SK-N-SH (cell line): ENCODE results near the gene SOWAHA. TPM values are rescaled to one million over a fixed set of nuclear protein-coding genes. Genes with fewer than 3 reads are reported as not detected.
A peak's percentile ranks its signal among the peaks of the same experiment; 100 is the strongest.

ENCODE experiments used
- CTCF ChIA-PET: fragments of 300-600, 350-600 bp; formaldehyde crosslinking; extraction: SDS; loops from one replicate; lab custom pipeline; 2021; lab: Yijun Ruan, JAX
- POLR2A ChIA-PET: fragments of 350-600 bp; sonication (Branson Sonifier 250); formaldehyde crosslinking; extraction: SDS; loops from one replicate; lab custom pipeline; 2020; ENCODE audit warnings: antibody characterized with exemption, inconsistent platforms; lab: Yijun Ruan, JAX
- DNase-seq: peaks from one replicate; pipeline ENCODE4 v3.0.0; 2012
- H2AFZ ChIP-seq: fragments of 200-600 bp; sonication (generic); 2 replicates; pipeline ENCODE4 v1.8.1; 2016; ENCODE audit warnings: antibody characterized with exemption, mild to moderate bottlenecking, low read depth
- H3F3A ChIP-seq: fragments of 200-600 bp; sonication (generic); replicated peaks from 2 replicates; pipeline ENCODE3; 2016; ENCODE audit warnings: antibody characterized with exemption, mild to moderate bottlenecking; ENCODE audit not compliant: insufficient read depth
- H3K27ac ChIP-seq, 2 experiments: fragments of 200-500 bp in 1 of 2; fragments of 200-600 bp in 1 of 2; sonication (Bioruptor generic) in 1 of 2; sonication (generic), shearing (Covaris generic) in 1 of 2; 2 replicates each; pipeline versions ENCODE4 v1.5.1 to v1.6.1; 2014 to 2016; ENCODE audit warnings: low read depth in 2 of 2, inconsistent platforms in 1 of 2, low read length in 1 of 2, mild to moderate bottlenecking in 1 of 2, mixed read lengths in 1 of 2
- H3K27me3 ChIP-seq: fragments of 200-600 bp; sonication (generic), shearing (Covaris generic); 2 replicates; pipeline ENCODE4 v1.6.1; 2016; ENCODE audit warnings: mixed run types; ENCODE audit not compliant: insufficient read depth
- H3K36me3 ChIP-seq, 2 experiments: fragments of 200-500 bp in 1 of 2; fragments of 200-600 bp in 1 of 2; sonication (Bioruptor generic) in 1 of 2; sonication (generic) in 1 of 2; replicated peaks in 1 of 2; 2 replicates each; pipeline versions ENCODE3 to v1.5.1; 2014 to 2016; ENCODE audit warnings: low read length in 1 of 2, mild to moderate bottlenecking in 1 of 2; ENCODE audit not compliant: insufficient read depth in 2 of 2, control insufficient read depth in 1 of 2
- H3K4me1 ChIP-seq, 2 experiments: fragments of 200-500 bp in 1 of 2; fragments of 200-600 bp in 1 of 2; sonication (Bioruptor generic) in 1 of 2; sonication (generic), shearing (Covaris generic) in 1 of 2; 2 replicates each; pipeline versions ENCODE4 v1.5.1 to v1.6.1; 2014 to 2016; ENCODE audit warnings: low read depth in 1 of 2, low read length in 1 of 2, mixed run types in 1 of 2; ENCODE audit not compliant: insufficient read depth in 2 of 2, control insufficient read depth in 1 of 2
- H3K4me2 ChIP-seq: fragments of 200-600 bp; sonication (generic), shearing (Covaris generic); 2 replicates; pipeline ENCODE4 v1.6.1; 2017; ENCODE audit warnings: mixed run types
- H3K4me3 ChIP-seq, 2 experiments: fragments of 200-500 bp in 1 of 2; fragments of 200-600 bp in 1 of 2; sonication (Bioruptor generic) in 1 of 2; sonication (generic), shearing (Covaris generic) in 1 of 2; 2 replicates each; pipeline versions ENCODE4 v1.5.1 to v1.8.1; 2014 to 2016; ENCODE audit warnings: low read depth in 2 of 2, inconsistent platforms in 1 of 2, low read length in 1 of 2, mild to moderate bottlenecking in 1 of 2, mixed read lengths in 1 of 2, moderate library complexity in 1 of 2
- H3K79me2 ChIP-seq: fragments of 200-600 bp; sonication (generic); 2 replicates; pipeline ENCODE4 v1.8.1; 2017; ENCODE audit warnings: mild to moderate bottlenecking; ENCODE audit not compliant: insufficient read depth
- H3K9ac ChIP-seq: fragments of 200-600 bp; sonication (generic); 2 replicates; pipeline ENCODE4 v1.6.1; 2017; ENCODE audit warnings: mixed run types
- H3K9me2 ChIP-seq: fragments of 200-600 bp; sonication (generic); 2 replicates; pipeline ENCODE4 v1.6.1; 2017; ENCODE audit warnings: mixed run types
- H3K9me3 ChIP-seq: fragments of 200-600 bp; sonication (generic); 2 replicates; pipeline ENCODE4 v1.6.1; 2017; ENCODE audit warnings: mixed run types, mild to moderate bottlenecking, moderate library complexity
- H4K20me1 ChIP-seq: fragments of 200-600 bp; sonication (generic); 2 replicates; pipeline ENCODE4 v1.6.1; 2017; ENCODE audit warnings: mild to moderate bottlenecking, mixed run types; ENCODE audit not compliant: insufficient read depth
- EP300 ChIP-seq, 2 experiments: IDR thresholded peaks; 2 replicates each; pipeline versions ENCODE4 v1.4.0 to v1.6.1; 2012; ENCODE audit warnings: borderline replicate concordance in 1 of 2, low read depth in 1 of 2, low read length in 1 of 2
- ZBTB33 ChIP-seq: IDR thresholded peaks from 2 replicates; pipeline ENCODE4 v1.4.0; 2012; ENCODE audit warnings: low read depth, borderline replicate concordance
- WGBS: methylation state at CpG from one replicate; pipeline ENCODE4 v1.1.6; 2017; ENCODE audit warnings: low lambda C conversion rate; 5-methylcytosine and 5-hydroxymethylcytosine counted together
- polyA plus RNA-seq, 3 experiments: library from polyadenylated mRNA; depleted of rRNA; stranded (reverse); fragments of >200 nt; gene quantifications; 2 replicates each; pipeline ENCODE4 v1.2.3, GENCODE V29; 2012
- small RNA-seq, 7 experiments: library from RNA; depleted of rRNA; stranded (forward); fragments of <200 nt; gene quantifications; one replicate each; pipeline ENCODE3, GENCODE V24; 2012

The SOWAHA gene
- polyA plus RNA-seq, 1 of the 3 experiments (the other 2 are of a cell fraction): 0.30 TPM

- Histone ChIP-seq H3K9me2 (no peaks in the 10 kb centered on the region), H3K79me2 (peaks cover 18% of the 10 kb centered on the region), H3K9me3 (no peaks in the 10 kb centered on the region), H3K27me3 (no peaks in the 10 kb centered on the region), H3K4me3 (peak overlapping the region; percentile 78 to 99), H3K4me2 (peak overlapping the region; percentile 83), H3K4me1 (peaks cover 7 to 14% of the 10 kb centered on the region in 2 experiments; a peak in 3 of 4 replicates), H3F3A (peaks cover 4% of the 10 kb centered on the region), H4K20me1 (no peaks in the 10 kb centered on the region), H3K27ac (peak overlapping the region; percentile 73 to 92), H3K36me3 (peaks cover 15 to 21% of the 10 kb centered on the region in 2 experiments), H3K9ac (peak overlapping the region; percentile 86), H2AFZ (peak overlapping the region; percentile 89)
- WGBS: 64% methylated on average over 20 of the region's 30 CpGs
- 0 out of 4 replicates have a peak, but pooled peaks of 1 of the 2 experiments have one; percentile 6 for TF ChIP-seq EP300 (IDR thresholded peaks at IDR 0.05; ENCODE audit: borderline replicate concordance in 1 of 2, low read depth in 1 of 2, low read length in 1 of 2)
- no peak for TF ChIP-seq ZBTB33
- ChIA-PET CTCF (interaction anchor here (0.8 to 11.1 kb wide), 7 partner anchors 17 to 339 kb away, joined by 3 to 75 read pairs (median 8); partner anchors contain the start of genes KIF3A and SHROOM1), POLR2A (interaction anchor here (1.0 to 1.9 kb wide), 7 partner anchors 11 to 186 kb away, joined by 3 to 9 read pairs (median 3); partner anchors contain the start of genes CCNI2, HSPA4 and SHROOM1)
- peak; percentile 32 for DNase-seq
Observed at GRCh38 chr5:132865668-132866341, 52.7 kb downstream of the SOWAHA start.

Small RNAs within 50 kb of the gene (small RNA-seq; reads per million reads assigned to genes)
- 0 reads per million in 7 experiments for gene RNA5SP192

Other genes starting within 250 kb of the SOWAHA start
- gene IL13, start 155.1 kb upstream of the SOWAHA start, polyA plus RNA-seq (2012; rRNA removed): 0.05 and 0.08 TPM in 2 replicates
- gene IL4, start 139.3 kb upstream of the SOWAHA start, polyA plus RNA-seq (2012; rRNA removed): not detected in 2 replicates
- 5.1 and 5.2 TPM in 2 replicates for gene KIF3A, start 75.8 kb upstream of the SOWAHA start, polyA plus RNA-seq (2012; rRNA removed)
- 0.05 and 0.34 TPM in 2 replicates for gene CCNI2, start 65.9 kb upstream of the SOWAHA start, polyA plus RNA-seq (2012; rRNA removed)
- gene SEPTIN8, start 36.1 kb upstream of the SOWAHA start, polyA plus RNA-seq (2012; rRNA removed): 54.9 and 57.6 TPM in 2 replicates
- gene SHROOM1, start 17.3 kb downstream of the SOWAHA start, polyA plus RNA-seq (2012; rRNA removed): 3.8 and 4.8 TPM in 2 replicates
- 0.82 and 1.2 TPM in 2 replicates for gene GDF9, start 53.2 kb downstream of the SOWAHA start, polyA plus RNA-seq (2012; rRNA removed)
- gene UQCRQ, start 53.3 kb downstream of the SOWAHA start, polyA plus RNA-seq (2012; rRNA removed): 510 and 694 TPM in 2 replicates
- gene LEAP2, start 60.4 kb downstream of the SOWAHA start, polyA plus RNA-seq (2012; rRNA removed): 0.63 and 0.64 TPM in 2 replicates
- gene AFF4, start 150.3 kb downstream of the SOWAHA start, polyA plus RNA-seq (2012; rRNA removed): 8.1 and 11.9 TPM in 2 replicates
- 26.3 and 28.4 TPM in 2 replicates for gene ZCCHC10, start 213.2 kb downstream of the SOWAHA start, polyA plus RNA-seq (2012; rRNA removed)
- gene HSPA4, start 238.7 kb downstream of the SOWAHA start, polyA plus RNA-seq (2012; rRNA removed): 18.8 and 20.2 TPM in 2 replicates